GM13977 (cell line): ENCODE results near the gene LCORL.

Experiments
- DNase-seq: peaks from one replicate; pipeline ENCODE4 v3.0.0; 2012; ENCODE audit warnings: low spot score
- CTCF ChIP-seq: IDR thresholded peaks from 2 replicates; pipeline ENCODE4 v1.5.1; 2012; ENCODE audit warnings: mild to moderate bottlenecking, control low read depth; ENCODE audit not compliant: insufficient read depth; ENCODE audit errors: extremely low read depth, missing control alignments
- in situ Hi-C: fragments of 300-500 bp; cut with MboI; formaldehyde crosslinking; loops from one replicate; pipeline ENCODE4 v1.12.0; 2022; ENCODE audit warnings: low sequenced_read_pairs, low pct_unique_long_range_greater_than_20kb, mixed read lengths, inconsistent platforms; ENCODE audit not compliant: unreplicated experiment

Gene LCORL

GRCh38 chr4:17964576-17964975, 57.0 kb downstream of the LCORL start:
- no peak for TF ChIP-seq CTCF
- DNase-seq = no peak
- in situ Hi-C loops = no loop called here

- DNase-seq = no peak
- in situ Hi-C loops = no loop called here
- no peak for TF ChIP-seq CTCF
Measured at GRCh38 chr4:17962171-17962570, 59.4 kb downstream of the LCORL start.

- in situ Hi-C loops = no loop called here
- TF ChIP-seq CTCF = no peak
- no peak for DNase-seq
Measured at GRCh38 chr4:17961249-17961648, 60.3 kb downstream of the LCORL start.

- no peak for DNase-seq
- in situ Hi-C loops = no loop called here
- TF ChIP-seq CTCF = no peak
Measured at GRCh38 chr4:17958181-17958580, 63.4 kb downstream of the LCORL start.

- DNase-seq = no peak
- in situ Hi-C loops = no loop called here
- no peak for TF ChIP-seq CTCF
Measured at GRCh38 chr4:17957688-17958087, 63.9 kb downstream of the LCORL start.

- no peak for TF ChIP-seq CTCF
- in situ Hi-C loops = no loop called here
- DNase-seq = no peak
Measured at GRCh38 chr4:17956245-17956644, 65.3 kb downstream of the LCORL start.

GRCh38 chr4:17945303-17945702, 76.3 kb downstream of the LCORL start:
- in situ Hi-C loops = no loop called here
- no peak for DNase-seq
- no peak for TF ChIP-seq CTCF
